HepG2 (cell line): ENCODE results near the gene SLC29A1. TPM values are rescaled to one million over a fixed set of nuclear protein-coding genes. Genes with fewer than 3 reads are reported as not detected.

Source experiments
- ASH2L ChIP-seq: fragments of 300-600, 200-600 bp; sonication (generic); IDR thresholded peaks from 2 replicates; pipeline ENCODE4 v1.7.0; 2017; ENCODE audit warnings: low read depth, mild to moderate bottlenecking, moderate library complexity, mixed read lengths, low read length; ENCODE audit not compliant: insufficient read length
- HNF4G ChIP-seq, 2 experiments: sonication (generic) in 1 of 2; formaldehyde crosslinking in 1 of 2; IDR thresholded peaks; 2 replicates each; pipeline versions ENCODE4 v1.4.0 to v1.6.1; 2011 to 2020; ENCODE audit warnings: borderline replicate concordance in 2 of 2, low read depth in 2 of 2, mild to moderate bottlenecking in 2 of 2, low read length in 1 of 2, missing genetic modification reagents in 1 of 2, moderate library complexity in 1 of 2
- KDM5A ChIP-seq: fragments of 200-600 bp; sonication (generic); IDR thresholded peaks from 2 replicates; pipeline ENCODE4 v1.7.0; 2018; ENCODE audit warnings: antibody characterized with exemption, mild to moderate bottlenecking, low read length, borderline replicate concordance
- RARA ChIP-seq: IDR thresholded peaks from 2 replicates; pipeline ENCODE4 v1.6.1; 2016; ENCODE audit warnings: missing genetic modification reagents, missing compliant biosample characterization
- YEATS4 ChIP-seq: sonication (generic); formaldehyde crosslinking; IDR thresholded peaks from 2 replicates; pipeline ENCODE4 v1.4.0; 2020; ENCODE audit warnings: missing genetic modification reagents, borderline replicate concordance
- ZMYM4 ChIP-seq: sonication (generic); formaldehyde crosslinking; IDR thresholded peaks from 2 replicates; pipeline ENCODE4 v1.8.1; 2023; ENCODE audit warnings: mild to moderate bottlenecking, missing genetic modification reagents
- ZNF232 ChIP-seq: sonication (generic); formaldehyde crosslinking; IDR thresholded peaks from 2 replicates; pipeline ENCODE4 v1.4.0; 2020; ENCODE audit warnings: missing genetic modification reagents, borderline replicate concordance
- ZNF530 ChIP-seq: sonication (generic); formaldehyde crosslinking; IDR thresholded peaks from 2 replicates; pipeline ENCODE4 v1.5.0; 2020; ENCODE audit warnings: low read depth, mild to moderate bottlenecking, missing genetic modification reagents
- ZNF572 ChIP-seq: sonication (generic); formaldehyde crosslinking; IDR thresholded peaks from 2 replicates; pipeline ENCODE4 v1.5.1; 2020; ENCODE audit warnings: mild to moderate bottlenecking, missing genetic modification reagents
- ZNF841 ChIP-seq: sonication (generic); formaldehyde crosslinking; IDR thresholded peaks from 2 replicates; pipeline ENCODE4 v1.8.1; 2023; ENCODE audit warnings: missing genetic modification reagents, borderline replicate concordance
- polyA plus RNA-seq, 8 experiments: library from polyadenylated mRNA; depleted of rRNA in 3 of 8; stranded (reverse) in 7 of 8; unstranded in 1 of 8; fragments of >200 nt; fragmentation: Illumina TruSeq in 4 of 8; extraction: Trizol in 4 of 8; gene quantifications; 2 replicates each; pipeline versions ENCODE4 v1.2.1 to v1.2.3, GENCODE V29; 2011 to 2016; ENCODE audit warnings: low read depth in 4 of 8, missing spikeins in 1 of 8, mixed read lengths in 1 of 8; ENCODE audit not compliant: insufficient read depth in 1 of 8
- total RNA-seq, 5 experiments: library from RNA; depleted of rRNA; stranded (reverse); fragments of >200 nt; fragmentation: Illumina TruSeq; extraction: Trizol; gene quantifications; 2 replicates each; pipeline ENCODE4 v1.2.3, GENCODE V29; 2016; ENCODE audit warnings: low read depth in 1 of 5
- TF ChIP-seq, protein P1 (sequence below): sonication (generic); formaldehyde crosslinking; IDR thresholded peaks from 2 replicates; pipeline ENCODE4 v1.5.1; 2020; ENCODE audit warnings: mild to moderate bottlenecking, moderate library complexity, missing genetic modification reagents
- TF ChIP-seq, protein P2 (sequence below): sonication (generic); formaldehyde crosslinking; IDR thresholded peaks from 2 replicates; pipeline ENCODE4 v1.8.1; 2023; ENCODE audit warnings: mild to moderate bottlenecking, missing genetic modification reagents, borderline replicate concordance
- TF ChIP-seq, protein P3 (sequence below): sonication (generic); formaldehyde crosslinking; IDR thresholded peaks from 2 replicates; pipeline ENCODE4 v1.4.0; 2020; ENCODE audit warnings: missing genetic modification reagents, mild to moderate bottlenecking, borderline replicate concordance
- TF ChIP-seq, protein P4 (sequence below): sonication (generic); formaldehyde crosslinking; IDR thresholded peaks from 2 replicates; pipeline ENCODE4 v1.8.0; 2022; ENCODE audit warnings: mild to moderate bottlenecking, missing genetic modification reagents; ENCODE audit not compliant: insufficient replicate concordance
- TF ChIP-seq, protein P5 (sequence below): sonication (generic); formaldehyde crosslinking; IDR thresholded peaks from 2 replicates; pipeline ENCODE4 v1.8.0; 2022; ENCODE audit warnings: missing genetic modification reagents, mild to moderate bottlenecking, borderline replicate concordance
- TF ChIP-seq, protein P6 (sequence below): sonication (generic); formaldehyde crosslinking; IDR thresholded peaks from 2 replicates; pipeline ENCODE4 v1.4.0; 2020; ENCODE audit warnings: missing genetic modification reagents

The SLC29A1 gene
- total and polyA plus RNA-seq, 2 of the 13 experiments (the other 11 are each of a cell fraction or from before 2014, with no cell fraction given) = 43.2 to 106 TPM

DNA sequence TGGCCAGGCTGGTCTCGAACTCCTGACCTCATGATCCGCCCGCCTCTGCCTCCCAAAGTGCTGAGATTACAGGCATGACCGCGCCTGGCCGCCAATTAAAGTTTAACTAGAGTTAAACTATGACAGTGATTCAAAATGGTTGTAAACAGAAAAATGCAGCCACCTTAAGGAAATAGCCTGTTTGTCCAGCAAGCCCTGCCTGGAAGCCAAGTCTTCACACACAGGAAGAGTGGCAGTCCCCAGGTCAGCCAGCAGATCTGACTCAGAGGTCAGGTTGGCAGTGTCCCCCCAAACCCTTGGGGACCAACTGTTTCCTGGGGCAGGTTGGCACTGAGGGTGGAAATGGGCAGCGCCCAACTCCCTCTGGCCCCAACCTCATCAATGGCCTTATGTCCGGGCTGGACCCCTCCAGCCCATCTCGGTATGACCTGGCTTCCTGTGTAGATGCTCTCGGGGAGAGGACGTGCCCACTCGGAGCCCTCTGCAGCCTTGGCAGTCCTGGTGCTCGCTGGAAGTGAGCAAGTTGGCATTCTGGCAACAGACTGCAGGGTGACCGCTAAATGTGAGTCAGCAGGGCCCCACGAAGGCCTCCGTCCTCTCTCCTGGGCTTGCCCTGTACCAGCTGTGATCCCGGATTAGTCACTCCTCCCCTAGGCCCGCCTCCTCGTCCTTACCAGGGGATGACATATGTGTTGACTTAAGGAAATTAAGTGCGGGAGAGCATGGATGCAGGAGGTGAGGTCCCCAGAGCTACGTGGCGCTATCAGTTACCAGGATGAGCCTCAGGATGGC, 13.8 kb downstream of the SLC29A1 start (continued):
- TF ChIP-seq, protein P1, sequence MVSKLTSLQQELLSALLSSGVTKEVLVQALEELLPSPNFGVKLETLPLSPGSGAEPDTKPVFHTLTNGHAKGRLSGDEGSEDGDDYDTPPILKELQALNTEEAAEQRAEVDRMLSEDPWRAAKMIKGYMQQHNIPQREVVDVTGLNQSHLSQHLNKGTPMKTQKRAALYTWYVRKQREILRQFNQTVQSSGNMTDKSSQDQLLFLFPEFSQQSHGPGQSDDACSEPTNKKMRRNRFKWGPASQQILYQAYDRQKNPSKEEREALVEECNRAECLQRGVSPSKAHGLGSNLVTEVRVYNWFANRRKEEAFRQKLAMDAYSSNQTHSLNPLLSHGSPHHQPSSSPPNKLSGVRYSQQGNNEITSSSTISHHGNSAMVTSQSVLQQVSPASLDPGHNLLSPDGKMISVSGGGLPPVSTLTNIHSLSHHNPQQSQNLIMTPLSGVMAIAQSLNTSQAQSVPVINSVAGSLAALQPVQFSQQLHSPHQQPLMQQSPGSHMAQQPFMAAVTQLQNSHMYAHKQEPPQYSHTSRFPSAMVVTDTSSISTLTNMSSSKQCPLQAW (CRISPR knock-in tag) = no peak; the same call in none of the 2 replicates
- TF ChIP-seq, protein P2, sequence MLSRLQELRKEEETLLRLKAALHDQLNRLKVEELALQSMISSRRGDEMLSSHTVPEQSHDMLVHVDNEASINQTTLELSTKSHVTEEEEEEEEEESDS = no peak
- TF ChIP-seq ZNF232 = 0 out of 2 replicates have a peak, but pooled peaks have one; percentile 7
- TF ChIP-seq YEATS4 (CRISPR knock-in tag) = peak; percentile 72; the same call in 1 of the 2 replicates
- no peak for TF ChIP-seq ZMYM4 (CRISPR knock-in tag)
- peak; percentile 54; the same call in 1 of the 2 replicates for TF ChIP-seq ZNF572 (CRISPR knock-in tag)
- no peak for TF ChIP-seq ZNF530
- no peak for TF ChIP-seq ASH2L
- TF ChIP-seq, protein P3, sequence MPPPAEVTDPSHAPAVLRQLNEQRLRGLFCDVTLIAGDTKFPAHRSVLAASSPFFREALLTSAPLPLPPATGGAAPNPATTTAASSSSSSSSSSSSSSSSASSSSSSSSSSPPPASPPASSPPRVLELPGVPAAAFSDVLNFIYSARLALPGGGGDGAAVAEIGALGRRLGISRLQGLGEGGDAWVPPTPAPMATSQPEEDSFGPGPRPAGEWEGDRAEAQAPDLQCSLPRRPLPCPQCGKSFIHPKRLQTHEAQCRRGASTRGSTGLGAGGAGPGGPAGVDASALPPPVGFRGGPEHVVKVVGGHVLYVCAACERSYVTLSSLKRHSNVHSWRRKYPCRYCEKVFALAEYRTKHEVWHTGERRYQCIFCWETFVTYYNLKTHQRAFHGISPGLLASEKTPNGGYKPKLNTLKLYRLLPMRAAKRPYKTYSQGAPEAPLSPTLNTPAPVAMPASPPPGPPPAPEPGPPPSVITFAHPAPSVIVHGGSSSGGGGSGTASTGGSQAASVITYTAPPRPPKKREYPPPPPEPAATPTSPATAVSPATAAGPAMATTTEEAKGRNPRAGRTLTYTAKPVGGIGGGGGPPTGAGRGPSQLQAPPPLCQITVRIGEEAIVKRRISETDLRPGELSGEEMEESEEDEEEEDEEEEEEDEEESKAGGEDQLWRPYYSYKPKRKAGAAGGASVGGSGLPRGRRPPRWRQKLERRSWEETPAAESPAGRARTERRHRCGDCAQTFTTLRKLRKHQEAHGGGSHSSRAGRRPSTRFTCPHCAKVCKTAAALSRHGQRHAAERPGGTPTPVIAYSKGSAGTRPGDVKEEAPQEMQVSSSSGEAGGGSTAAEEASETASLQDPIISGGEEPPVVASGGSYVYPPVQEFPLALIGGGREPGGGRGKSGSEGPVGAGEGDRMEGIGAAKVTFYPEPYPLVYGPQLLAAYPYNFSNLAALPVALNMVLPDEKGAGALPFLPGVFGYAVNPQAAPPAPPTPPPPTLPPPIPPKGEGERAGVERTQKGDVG = 0 out of 2 replicates have a peak, but pooled peaks have one; percentile 2
- TF ChIP-seq, protein P4, sequence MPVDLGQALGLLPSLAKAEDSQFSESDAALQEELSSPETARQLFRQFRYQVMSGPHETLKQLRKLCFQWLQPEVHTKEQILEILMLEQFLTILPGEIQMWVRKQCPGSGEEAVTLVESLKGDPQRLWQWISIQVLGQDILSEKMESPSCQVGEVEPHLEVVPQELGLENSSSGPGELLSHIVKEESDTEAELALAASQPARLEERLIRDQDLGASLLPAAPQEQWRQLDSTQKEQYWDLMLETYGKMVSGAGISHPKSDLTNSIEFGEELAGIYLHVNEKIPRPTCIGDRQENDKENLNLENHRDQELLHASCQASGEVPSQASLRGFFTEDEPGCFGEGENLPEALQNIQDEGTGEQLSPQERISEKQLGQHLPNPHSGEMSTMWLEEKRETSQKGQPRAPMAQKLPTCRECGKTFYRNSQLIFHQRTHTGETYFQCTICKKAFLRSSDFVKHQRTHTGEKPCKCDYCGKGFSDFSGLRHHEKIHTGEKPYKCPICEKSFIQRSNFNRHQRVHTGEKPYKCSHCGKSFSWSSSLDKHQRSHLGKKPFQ (CRISPR knock-in tag) = peak; percentile 2
- TF ChIP-seq, protein P5, sequence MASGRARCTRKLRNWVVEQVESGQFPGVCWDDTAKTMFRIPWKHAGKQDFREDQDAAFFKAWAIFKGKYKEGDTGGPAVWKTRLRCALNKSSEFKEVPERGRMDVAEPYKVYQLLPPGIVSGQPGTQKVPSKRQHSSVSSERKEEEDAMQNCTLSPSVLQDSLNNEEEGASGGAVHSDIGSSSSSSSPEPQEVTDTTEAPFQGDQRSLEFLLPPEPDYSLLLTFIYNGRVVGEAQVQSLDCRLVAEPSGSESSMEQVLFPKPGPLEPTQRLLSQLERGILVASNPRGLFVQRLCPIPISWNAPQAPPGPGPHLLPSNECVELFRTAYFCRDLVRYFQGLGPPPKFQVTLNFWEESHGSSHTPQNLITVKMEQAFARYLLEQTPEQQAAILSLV (CRISPR knock-in tag) = 0 out of 2 replicates have a peak, but pooled peaks have one; percentile 5
- TF ChIP-seq HNF4G (IDR thresholded peaks at IDR 0.05; ENCODE audit: borderline replicate concordance, low read depth, low read length) = no peak
- peak; percentile 6; the same call in 1 of the 2 replicates for TF ChIP-seq HNF4G (CRISPR knock-in tag; IDR thresholded peaks at IDR 0.05; ENCODE audit: borderline replicate concordance, low read depth)
- no peak for TF ChIP-seq ZNF841
- TF ChIP-seq, protein P6, sequence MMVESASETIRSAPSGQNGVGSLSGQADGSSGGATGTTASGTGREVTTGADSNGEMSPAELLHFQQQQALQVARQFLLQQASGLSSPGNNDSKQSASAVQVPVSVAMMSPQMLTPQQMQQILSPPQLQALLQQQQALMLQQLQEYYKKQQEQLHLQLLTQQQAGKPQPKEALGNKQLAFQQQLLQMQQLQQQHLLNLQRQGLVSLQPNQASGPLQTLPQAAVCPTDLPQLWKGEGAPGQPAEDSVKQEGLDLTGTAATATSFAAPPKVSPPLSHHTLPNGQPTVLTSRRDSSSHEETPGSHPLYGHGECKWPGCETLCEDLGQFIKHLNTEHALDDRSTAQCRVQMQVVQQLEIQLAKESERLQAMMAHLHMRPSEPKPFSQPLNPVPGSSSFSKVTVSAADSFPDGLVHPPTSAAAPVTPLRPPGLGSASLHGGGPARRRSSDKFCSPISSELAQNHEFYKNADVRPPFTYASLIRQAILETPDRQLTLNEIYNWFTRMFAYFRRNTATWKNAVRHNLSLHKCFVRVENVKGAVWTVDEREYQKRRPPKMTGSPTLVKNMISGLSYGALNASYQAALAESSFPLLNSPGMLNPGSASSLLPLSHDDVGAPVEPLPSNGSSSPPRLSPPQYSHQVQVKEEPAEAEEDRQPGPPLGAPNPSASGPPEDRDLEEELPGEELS (CRISPR knock-in tag) = 0 out of 2 replicates have a peak, but pooled peaks have one; percentile 12
- TF ChIP-seq KDM5A = no peak
- TF ChIP-seq RARA = 0 out of 2 replicates have a peak, but pooled peaks have one; percentile 34
